ENCODE measurements around the gene ADRB2.

Gene ADRB2

GRCh38 chr5:148805326-148806290 is 20.8 kb upstream of the ADRB2 start:
- DNase-seq, result peak; percentile 36

- no peak for DNase-seq
Measured at GRCh38 chr5:148806520-148806931, 19.9 kb upstream of the ADRB2 start.

- DNase-seq, result no peak
Measured at GRCh38 chr5:148807851-148808250, 18.6 kb upstream of the ADRB2 start.

- DNase-seq, result no peak
Measured at GRCh38 chr5:148808864-148809642, 17.4 kb upstream of the ADRB2 start.

- no peak for DNase-seq
Measured at GRCh38 chr5:148809781-148810524, 16.5 kb upstream of the ADRB2 start.

GRCh38 chr5:148810823-148811222 is 15.6 kb upstream of the ADRB2 start:
- DNase-seq, result no peak

GRCh38 chr5:148811756-148812155 is 14.7 kb upstream of the ADRB2 start:
- no peak for DNase-seq

GRCh38 chr5:148815086-148815485 is 11.3 kb upstream of the ADRB2 start:
- DNase-seq, result no peak

GRCh38 chr5:148815578-148815977 is 10.8 kb upstream of the ADRB2 start:
- DNase-seq, result no peak

- no peak for DNase-seq
Measured at GRCh38 chr5:148816357-148816756, 10.1 kb upstream of the ADRB2 start.

- no peak for DNase-seq
Measured at GRCh38 chr5:148816782-148817181, 9.6 kb upstream of the ADRB2 start.

- DNase-seq, result no peak
Measured at GRCh38 chr5:148817606-148818005, 8.8 kb upstream of the ADRB2 start.

- DNase-seq, result no peak
Measured at GRCh38 chr5:148820461-148821395, 5.7 kb upstream of the ADRB2 start.

- DNase-seq, result no peak
Measured at GRCh38 chr5:148823871-148824270, 2.5 kb upstream of the ADRB2 start.

- DNase-seq, result no peak
Measured at GRCh38 chr5:148825716-148826052, 727 bp upstream of the ADRB2 start.

- DNase-seq, result no peak
Measured at GRCh38 chr5:148826739-148827070, 294 bp downstream of the ADRB2 start.

- DNase-seq, result no peak
Measured at GRCh38 chr5:148827723-148828122, 1.3 kb downstream of the ADRB2 start.

- DNase-seq, result no peak
Measured at GRCh38 chr5:148828511-148829247, 2.3 kb downstream of the ADRB2 start.

GRCh38 chr5:148829248-148829594 is 2.8 kb downstream of the ADRB2 start:
- no peak for DNase-seq

GRCh38 chr5:148829734-148830133 is 3.3 kb downstream of the ADRB2 start:
- DNase-seq, result no peak

- DNase-seq, result no peak
Measured at GRCh38 chr5:148830211-148830610, 3.8 kb downstream of the ADRB2 start.

Data from NCI-H2171 treated with DMSO at 0.1 percent for 48 hours (cell line).